Measurements from ENCODE around the gene CEP72. TPM values are rescaled to one million over a fixed set of nuclear protein-coding genes. Genes with fewer than 3 reads are reported as not detected.
A peak's percentile ranks its signal among the peaks of the same experiment; 100 is the strongest.

The CEP72 gene
- total RNA-seq, 2 experiments from 2014 or later, result 21.9 to 23.8 TPM

- H3K9me3 Mint-ChIP-seq, result no peaks in the 10 kb centered on the region
- H3K4me3 Mint-ChIP-seq, result no peak overlapping the region
- H3K27me3 Mint-ChIP-seq, result peaks cover 7% of the 10 kb centered on the region
- DNase-seq, result no peak
- H3K36me3 Mint-ChIP-seq, result peaks cover 7% of the 10 kb centered on the region
- no peak overlapping the region for H3K27ac Mint-ChIP-seq
- peaks cover 8% of the 10 kb centered on the region for H3K4me1 Mint-ChIP-seq
These were observed 56.3 kb downstream of the CEP72 start for GRCh38 chr5:668283-668995.

GRCh38 chr5:669111-669841 lies 57.1 kb downstream of the CEP72 start:
- peaks cover 8% of the 10 kb centered on the region for H3K4me1 Mint-ChIP-seq
- peaks cover 5% of the 10 kb centered on the region for H3K36me3 Mint-ChIP-seq
- no peaks in the 10 kb centered on the region for H3K9me3 Mint-ChIP-seq
- H3K4me3 Mint-ChIP-seq, result no peak overlapping the region
- DNase-seq, result peak; percentile 48
- no peak overlapping the region for H3K27ac Mint-ChIP-seq
- H3K27me3 Mint-ChIP-seq, result peaks cover 10% of the 10 kb centered on the region

GRCh38 chr5:669842-670395 lies 57.8 kb downstream of the CEP72 start:
- H3K27ac Mint-ChIP-seq, result no peak overlapping the region
- peaks cover 10% of the 10 kb centered on the region for H3K27me3 Mint-ChIP-seq
- H3K4me1 Mint-ChIP-seq, result peaks cover 8% of the 10 kb centered on the region
- no peak overlapping the region for H3K4me3 Mint-ChIP-seq
- DNase-seq, result no peak
- no peaks in the 10 kb centered on the region for H3K9me3 Mint-ChIP-seq
- peaks cover 5% of the 10 kb centered on the region for H3K36me3 Mint-ChIP-seq

GRCh38 chr5:670396-671270 lies 58.5 kb downstream of the CEP72 start:
- DNase-seq, result no peak
- H3K4me1 Mint-ChIP-seq, result peaks cover 8% of the 10 kb centered on the region
- peaks cover 10% of the 10 kb centered on the region for H3K27me3 Mint-ChIP-seq

GRCh38 chr5:671459-672328 lies 59.6 kb downstream of the CEP72 start:
- peaks cover 17% of the 10 kb centered on the region for H3K27me3 Mint-ChIP-seq
- H3K36me3 Mint-ChIP-seq, result peaks cover 5% of the 10 kb centered on the region
- H3K27ac Mint-ChIP-seq, result no peak overlapping the region
- H3K4me3 Mint-ChIP-seq, result no peak overlapping the region
- H3K9me3 Mint-ChIP-seq, result no peaks in the 10 kb centered on the region
- peak; percentile 74 for DNase-seq
- peaks cover 8% of the 10 kb centered on the region for H3K4me1 Mint-ChIP-seq

More at GRCh38 chr5:670396-671270, 58.5 kb downstream of the CEP72 start:
- no peak overlapping the region for H3K27ac Mint-ChIP-seq
- peaks cover 5% of the 10 kb centered on the region for H3K36me3 Mint-ChIP-seq
- no peak overlapping the region for H3K4me3 Mint-ChIP-seq
- no peaks in the 10 kb centered on the region for H3K9me3 Mint-ChIP-seq

GRCh38 chr5:672329-673160 lies 60.4 kb downstream of the CEP72 start:
- Mint-ChIP-seq H3K27me3 (peaks cover 19% of the 10 kb centered on the region), H3K36me3 (peaks cover under 1% of the 10 kb centered on the region), H3K9me3 (no peaks in the 10 kb centered on the region), H3K27ac (no peak overlapping the region), H3K4me1 (peaks cover 8% of the 10 kb centered on the region), H3K4me3 (no peak overlapping the region)
- DNase-seq, result peak; percentile 70

- Mint-ChIP-seq H3K9me3 (no peaks in the 10 kb centered on the region), H3K4me1 (peaks cover 8% of the 10 kb centered on the region), H3K27ac (no peak overlapping the region), H3K27me3 (peaks cover 19% of the 10 kb centered on the region), H3K4me3 (no peak overlapping the region), H3K36me3 (no peaks in the 10 kb centered on the region)
- DNase-seq, result no peak
These were observed 61.2 kb downstream of the CEP72 start for GRCh38 chr5:673161-673830.

GRCh38 chr5:673831-674629 lies 61.9 kb downstream of the CEP72 start:
- peaks cover 19% of the 10 kb centered on the region for H3K27me3 Mint-ChIP-seq
- peaks cover 8% of the 10 kb centered on the region for H3K4me1 Mint-ChIP-seq
- H3K9me3 Mint-ChIP-seq, result no peaks in the 10 kb centered on the region
- no peak overlapping the region for H3K4me3 Mint-ChIP-seq
- no peak for DNase-seq
- no peaks in the 10 kb centered on the region for H3K36me3 Mint-ChIP-seq
- no peak overlapping the region for H3K27ac Mint-ChIP-seq

- no peak overlapping the region for H3K4me3 Mint-ChIP-seq
- H3K36me3 Mint-ChIP-seq, result no peaks in the 10 kb centered on the region
- no peaks in the 10 kb centered on the region for H3K9me3 Mint-ChIP-seq
- no peak for DNase-seq
- H3K4me1 Mint-ChIP-seq, result peaks cover 8% of the 10 kb centered on the region
- peaks cover 19% of the 10 kb centered on the region for H3K27me3 Mint-ChIP-seq
- no peak overlapping the region for H3K27ac Mint-ChIP-seq
These were observed 62.5 kb downstream of the CEP72 start for GRCh38 chr5:674630-675011.

GRCh38 chr5:675111-675870 lies 63.2 kb downstream of the CEP72 start:
- Mint-ChIP-seq H3K27me3 (peaks cover 19% of the 10 kb centered on the region), H3K9me3 (no peaks in the 10 kb centered on the region), H3K4me3 (no peak overlapping the region), H3K4me1 (peaks cover 8% of the 10 kb centered on the region), H3K36me3 (no peaks in the 10 kb centered on the region), H3K27ac (no peak overlapping the region)
- DNase-seq, result no peak

GRCh38 chr5:675871-676698 lies 63.9 kb downstream of the CEP72 start:
- DNase-seq, result no peak
- H3K4me1 Mint-ChIP-seq, result peaks cover 8% of the 10 kb centered on the region
- no peak overlapping the region for H3K4me3 Mint-ChIP-seq
- H3K27ac Mint-ChIP-seq, result no peak overlapping the region
- H3K36me3 Mint-ChIP-seq, result no peaks in the 10 kb centered on the region
- no peaks in the 10 kb centered on the region for H3K9me3 Mint-ChIP-seq
- H3K27me3 Mint-ChIP-seq, result peaks cover 19% of the 10 kb centered on the region

Data from activated naive CD8-positive, alpha-beta T cell treated with anti-CD3 and anti-CD28 coated beads for 36 hours (primary cell).